GM12891 (cell line): Measurements from ENCODE around the gene ARSB.
"Not testable (repeated sequence)": the region's sequence is repeated elsewhere in the genome, so short reads cannot be mapped to it uniquely, and the experiment has no call there.

Experiments
- DNase-seq: peaks from one replicate; pipeline ENCODE4 v3.0.0; 2011; ENCODE audit warnings: low spot score; ENCODE audit not compliant: insufficient read length
- FAIRE-seq: peaks from 2 replicates; lab custom pipeline; 2011; peaks lifted over from hg19 to GRCh38; lab: Jason Lieb, UNC
- PAX5 ChIP-seq: IDR thresholded peaks from 2 replicates; pipeline ENCODE4 v1.6.1; 2011; ENCODE audit warnings: low read length, moderate library complexity, mild to moderate bottlenecking; ENCODE audit not compliant: insufficient read depth, severe bottlenecking
- POLR2A ChIP-seq: IDR thresholded peaks from 2 replicates; pipeline ENCODE4 v1.6.1; 2011; ENCODE audit warnings: low read depth, low read length, control low read depth
- POLR2AphosphoS5 ChIP-seq: IDR thresholded peaks from 2 replicates; pipeline ENCODE4 v1.6.1; 2011; ENCODE audit warnings: low read depth, low read length, control low read depth
- POU2F2 ChIP-seq: IDR thresholded peaks from 2 replicates; pipeline ENCODE4 v1.6.1; 2011; ENCODE audit warnings: low read depth, mild to moderate bottlenecking, control low read depth, low read length, moderate library complexity
- SPI1 ChIP-seq: IDR thresholded peaks from 2 replicates; pipeline ENCODE4 v1.6.1; 2011; ENCODE audit warnings: low read depth, low read length, control low read depth
- TAF1 ChIP-seq: IDR thresholded peaks from 2 replicates; pipeline ENCODE4 v1.6.1; 2011; ENCODE audit warnings: low read depth, low read length, control low read depth

Gene ARSB

GRCh38 chr5:78888580-78889368, 96.3 kb downstream of the ARSB start:
- FAIRE-seq (peak; percentile 65), DNase-seq (no peak)
- TF ChIP-seq POLR2A: no peak; the same call in 1 of the 2 replicates
- no peak for TF ChIP-seq TAF1
- TF ChIP-seq SPI1: no peak
- no peak for TF ChIP-seq PAX5
- TF ChIP-seq POU2F2: no peak
- no peak for TF ChIP-seq POLR2AphosphoS5

GRCh38 chr5:78887384-78888118, 97.6 kb downstream of the ARSB start:
- DNase-seq: peak; percentile 24
- no peak for TF ChIP-seq POLR2A
- peak; percentile 98 for TF ChIP-seq SPI1
- TF ChIP-seq POU2F2: peak; percentile 82
- TF ChIP-seq POLR2AphosphoS5: no peak
- TF ChIP-seq PAX5: peak; percentile 20
- FAIRE-seq: peak; percentile 96

GRCh38 chr5:78886341-78887230, 98.5 kb downstream of the ARSB start:
- TF ChIP-seq POLR2AphosphoS5 (no peak), POLR2A (no peak), SPI1 (no peak), TAF1 (no peak), PAX5 (no peak), POU2F2 (no peak)
- DNase-seq: no peak
- peak; percentile 16 for FAIRE-seq

- FAIRE-seq (peak; percentile 16), DNase-seq (no peak)
- TF ChIP-seq SPI1 (no peak), PAX5 (no peak), POU2F2 (no peak), POLR2A (no peak)
Observed at GRCh38 chr5:78881884-78882283, 103.2 kb downstream of the ARSB start.

- FAIRE-seq (no peak), DNase-seq (no peak)
- TF ChIP-seq SPI1: no peak
- TF ChIP-seq POLR2A: no peak
- TF ChIP-seq TAF1: no peak
- no peak for TF ChIP-seq POU2F2
- TF ChIP-seq PAX5: no peak
- no peak for TF ChIP-seq POLR2AphosphoS5
Observed at GRCh38 chr5:78879516-78879915, 105.6 kb downstream of the ARSB start.

GRCh38 chr5:78866076-78866475, 119.0 kb downstream of the ARSB start:
- FAIRE-seq, DNase-seq: not testable (repeated sequence)

- FAIRE-seq (no peak), DNase-seq (no peak)
- no peak for TF ChIP-seq PAX5
- TF ChIP-seq POLR2AphosphoS5: no peak
Observed at GRCh38 chr5:78858364-78858763, 126.7 kb downstream of the ARSB start.

- no peak for FAIRE-seq
- no peak for TF ChIP-seq TAF1
- no peak for TF ChIP-seq POLR2A
- no peak for TF ChIP-seq POU2F2
- no peak for TF ChIP-seq PAX5
- no peak for TF ChIP-seq SPI1
- no peak for TF ChIP-seq POLR2AphosphoS5
- no peak for DNase-seq
Observed at GRCh38 chr5:78855026-78855425, 130.1 kb downstream of the ARSB start.

GRCh38 chr5:78851891-78852290, 133.2 kb downstream of the ARSB start:
- not testable (repeated sequence) for DNase-seq, FAIRE-seq

- FAIRE-seq: no peak
- no peak for DNase-seq
- TF ChIP-seq POLR2AphosphoS5 (no peak), SPI1 (peak; percentile 49; the same call in 1 of the 2 replicates)
Observed at GRCh38 chr5:78845470-78845869, 139.6 kb downstream of the ARSB start.
